KMS-11 (cell line): ENCODE data around the gene COL7A1.

ENCODE experiments used
- H2AFZ ChIP-seq: fragments of 200-600 bp; sonication (generic); 2 replicates; pipeline ENCODE4 v1.6.1; 2016; ENCODE audit warnings: antibody characterized with exemption, mixed run types, low read depth
- H3K27ac ChIP-seq: fragments of 200-600 bp; sonication (generic); 2 replicates; pipeline ENCODE4 v1.6.1; 2016; ENCODE audit warnings: mild to moderate bottlenecking, mixed run types
- H3K27me3 ChIP-seq: fragments of 200-600 bp; sonication (generic); 2 replicates; pipeline ENCODE4 v1.6.1; 2017; ENCODE audit warnings: mild to moderate bottlenecking, low read depth, mixed run types, moderate library complexity; ENCODE audit not compliant: insufficient read depth
- H3K36me3 ChIP-seq: fragments of 200-600 bp; sonication (generic); 2 replicates; pipeline ENCODE4 v1.6.1; 2017; ENCODE audit warnings: mild to moderate bottlenecking, mixed run types; ENCODE audit not compliant: insufficient read depth
- H3K4me1 ChIP-seq: fragments of 200-600 bp; sonication (generic); 2 replicates; pipeline ENCODE4 v1.6.1; 2016; ENCODE audit warnings: mild to moderate bottlenecking, low read depth, mixed run types; ENCODE audit not compliant: poor library complexity, severe bottlenecking
- H3K4me2 ChIP-seq: fragments of 200-600 bp; sonication (generic); 2 replicates; pipeline ENCODE4 v1.7.0; 2016; ENCODE audit warnings: mild to moderate bottlenecking, mixed run types
- H3K4me3 ChIP-seq: fragments of 200-600 bp; sonication (generic); IDR thresholded peaks from 2 replicates; pipeline ENCODE4 v1.6.1; 2017; ENCODE audit warnings: low read depth, low read length, mixed read lengths; ENCODE audit not compliant: insufficient read depth
- H3K79me2 ChIP-seq: fragments of 200-600 bp; sonication (generic); 2 replicates; pipeline ENCODE4 v1.6.1; 2016; ENCODE audit warnings: low read depth, mixed run types; ENCODE audit not compliant: insufficient read depth
- H3K9ac ChIP-seq: fragments of 200-600 bp; sonication (generic); 2 replicates; pipeline ENCODE4 v1.6.1; 2016; ENCODE audit warnings: mild to moderate bottlenecking, mixed run types
- H4K20me1 ChIP-seq: fragments of 200-600 bp; sonication (generic); 2 replicates; pipeline ENCODE4 v1.6.1; 2016; ENCODE audit warnings: mild to moderate bottlenecking, mixed run types; ENCODE audit not compliant: insufficient read depth
- CTCF ChIP-seq: fragments of 200-600 bp; sonication (generic); conservative IDR thresholded peaks from 2 replicates; pipeline ENCODE4 v1.6.1; 2017; ENCODE audit warnings: low read depth, mild to moderate bottlenecking, antibody characterized with exemption, low read length, moderate library complexity, mixed read lengths

COL7A1 gene

DNA sequence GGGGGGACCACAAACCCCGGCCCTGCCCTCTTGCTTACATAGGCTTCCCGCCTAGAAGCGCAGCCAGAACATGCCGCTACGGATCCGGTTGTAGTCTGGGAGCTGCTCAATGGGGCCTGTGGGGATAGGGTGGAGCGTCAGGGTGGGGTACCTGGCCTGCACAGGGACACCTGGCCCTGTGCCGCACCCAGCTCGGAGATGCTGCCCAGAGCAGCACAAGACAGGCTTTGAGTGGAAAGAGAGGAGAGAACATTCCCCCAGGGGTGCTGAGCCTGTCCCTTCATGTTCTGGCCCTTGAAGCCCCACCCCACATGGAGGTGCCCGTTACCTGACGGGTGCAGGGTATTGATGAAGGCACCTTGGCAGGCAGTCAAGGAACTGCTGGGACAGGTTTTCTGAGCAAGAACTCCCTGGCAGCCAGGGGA, 4.0 kb upstream of the COL7A1 start:
- Histone ChIP-seq H3K4me3 (no peak overlapping the region), H3K27me3 (no peaks in the 10 kb centered on the region), H3K9ac (no peak overlapping the region), H3K79me2 (no peaks in the 10 kb centered on the region), H3K4me2 (no peak overlapping the region), H3K36me3 (no peaks in the 10 kb centered on the region), H3K4me1 (no peaks in the 10 kb centered on the region), H2AFZ (no peak overlapping the region), H4K20me1 (no peaks in the 10 kb centered on the region), H3K27ac (no peak overlapping the region)
- no peak for TF ChIP-seq CTCF

DNA sequence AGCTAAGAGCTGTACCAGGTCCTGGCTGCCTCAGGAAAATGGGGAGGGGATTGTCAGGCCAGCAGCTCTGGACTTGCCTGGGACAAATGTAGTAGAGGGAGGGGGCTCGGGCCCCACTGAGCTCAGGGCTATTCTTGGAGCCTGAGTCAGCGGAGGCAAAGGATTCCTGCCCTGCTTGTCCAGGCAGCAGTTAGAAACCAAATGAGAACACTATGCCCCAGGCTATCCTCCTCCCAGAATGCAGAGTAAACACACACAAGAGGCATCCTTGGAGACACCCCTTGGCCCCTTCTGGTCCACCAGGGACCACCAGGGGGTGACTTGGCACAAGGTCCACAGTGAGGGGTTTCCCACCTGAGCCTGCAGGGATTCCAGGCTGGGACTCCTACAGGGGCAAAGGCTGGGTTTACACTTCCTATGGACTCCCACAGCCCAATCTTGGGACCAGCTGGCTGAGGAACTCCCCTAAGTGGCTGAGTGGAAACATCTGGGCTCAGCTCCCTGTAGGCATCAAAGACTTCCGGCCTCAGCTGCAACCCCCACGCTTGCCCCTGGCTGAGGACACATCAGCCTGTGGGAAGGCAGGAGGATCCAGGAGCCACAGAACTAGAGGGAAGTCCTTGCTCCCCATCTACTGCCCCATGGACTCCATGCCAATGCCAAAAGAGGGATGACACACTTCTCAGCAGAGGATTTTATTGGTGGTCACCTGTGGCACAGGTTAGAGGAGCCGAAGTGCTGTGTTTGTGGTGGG, 3.4 kb upstream of the COL7A1 start:
- Histone ChIP-seq H3K4me2 (no peak overlapping the region), H2AFZ (no peak overlapping the region), H3K79me2 (no peaks in the 10 kb centered on the region), H4K20me1 (no peaks in the 10 kb centered on the region), H3K4me3 (no peak overlapping the region), H3K4me1 (no peaks in the 10 kb centered on the region), H3K27ac (no peak overlapping the region), H3K36me3 (no peaks in the 10 kb centered on the region), H3K9ac (no peak overlapping the region), H3K27me3 (no peaks in the 10 kb centered on the region)
- TF ChIP-seq CTCF: no peak

DNA sequence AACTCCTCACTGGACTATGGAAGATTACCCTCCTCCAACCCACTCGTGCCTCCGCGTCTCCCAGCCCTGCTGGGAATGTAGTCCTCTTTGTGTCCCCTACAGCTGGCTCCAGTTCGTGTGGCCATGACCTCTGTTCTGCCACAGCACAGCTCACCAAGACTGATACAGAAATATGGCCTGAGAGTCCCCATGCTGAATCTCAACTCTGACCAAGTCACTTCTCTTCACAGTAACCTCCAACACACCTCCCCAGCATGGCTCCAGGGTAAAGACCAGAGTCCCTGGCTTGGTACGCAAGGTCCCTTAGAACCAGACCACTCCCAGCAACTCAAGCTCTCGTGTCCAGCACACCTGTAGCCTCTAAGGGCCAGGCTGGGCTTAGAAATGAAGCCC, 2.3 kb upstream of the COL7A1 start:
- Histone ChIP-seq H3K36me3 (no peaks in the 10 kb centered on the region), H3K4me3 (no peak overlapping the region), H3K27ac (no peak overlapping the region), H3K9ac (no peak overlapping the region), H4K20me1 (no peaks in the 10 kb centered on the region), H3K79me2 (no peaks in the 10 kb centered on the region), H3K27me3 (no peaks in the 10 kb centered on the region), H2AFZ (no peak overlapping the region), H3K4me1 (no peaks in the 10 kb centered on the region), H3K4me2 (no peak overlapping the region)
- TF ChIP-seq CTCF: no peak

DNA sequence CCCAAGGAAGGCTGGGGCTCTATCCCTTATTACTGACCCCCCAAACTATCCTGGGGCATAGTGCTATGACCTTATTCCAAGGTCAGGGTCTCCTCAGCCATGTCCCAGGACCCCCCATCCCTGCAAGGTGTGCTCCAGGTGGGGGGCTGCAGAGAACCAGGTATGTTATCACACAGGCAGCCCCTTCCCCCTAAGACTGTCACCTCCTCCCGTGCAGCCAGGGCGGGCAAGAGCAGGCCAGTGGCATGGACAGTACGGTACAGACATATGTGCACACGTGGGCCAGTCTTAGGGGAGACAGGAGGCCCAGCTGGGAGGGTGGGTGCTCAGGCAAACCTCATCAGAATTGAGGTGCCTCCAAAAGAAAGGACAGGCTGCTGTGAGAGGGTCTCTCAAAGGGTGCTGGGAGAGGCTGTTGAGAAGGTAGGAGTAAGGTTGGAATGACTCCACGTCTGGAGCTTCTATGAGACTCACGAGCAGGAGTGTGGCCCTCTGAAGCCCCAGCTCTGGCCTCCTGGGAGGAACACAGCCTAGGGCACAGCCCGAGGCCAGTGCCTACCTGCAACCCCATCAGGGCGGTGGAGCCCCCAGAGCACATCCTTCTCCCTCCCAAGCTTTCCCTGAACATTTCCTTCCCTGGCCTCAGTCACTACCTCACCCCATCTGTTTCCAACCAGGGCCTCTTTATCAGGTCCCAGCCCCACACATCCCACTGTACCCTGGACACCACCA, 1.7 kb upstream of the COL7A1 start:
- Histone ChIP-seq H2AFZ (no peak overlapping the region), H3K36me3 (no peaks in the 10 kb centered on the region), H3K4me1 (no peaks in the 10 kb centered on the region), H3K4me3 (no peak overlapping the region), H4K20me1 (no peaks in the 10 kb centered on the region), H3K27me3 (no peaks in the 10 kb centered on the region; the same call in 1 of the 2 replicates), H3K79me2 (no peaks in the 10 kb centered on the region), H3K4me2 (no peak overlapping the region), H3K9ac (no peak overlapping the region), H3K27ac (no peak overlapping the region)
- no peak for TF ChIP-seq CTCF
